ENCODE data around the gene PADI1.

Gene PADI1

GRCh38 chr1:17273096-17273495 lies 68.2 kb downstream of the PADI1 start:
- DNase-seq (ENCODE audit: low read depth in 2 of 2): no peak

- DNase-seq (ENCODE audit: low read depth in 2 of 2): no peak
Observed at GRCh38 chr1:17274186-17275170, 69.5 kb downstream of the PADI1 start.

- DNase-seq (ENCODE audit: low read depth in 2 of 2): no peak
Observed at GRCh38 chr1:17276568-17276967, 71.6 kb downstream of the PADI1 start.

GRCh38 chr1:17277511-17278159 lies 72.7 kb downstream of the PADI1 start:
- no peak for DNase-seq (ENCODE audit: low read depth in 2 of 2)

GRCh38 chr1:17278996-17279830 lies 74.3 kb downstream of the PADI1 start:
- DNase-seq (ENCODE audit: low read depth in 2 of 2): no peak

GRCh38 chr1:17280436-17280835 lies 75.5 kb downstream of the PADI1 start:
- DNase-seq (ENCODE audit: low read depth in 2 of 2): no peak

- DNase-seq (ENCODE audit: low read depth in 2 of 2): no peak
Observed at GRCh38 chr1:17280894-17281293, 76.0 kb downstream of the PADI1 start.

- DNase-seq (ENCODE audit: low read depth in 2 of 2): no peak
Observed at GRCh38 chr1:17281775-17282181, 76.8 kb downstream of the PADI1 start.

- no peak for DNase-seq (ENCODE audit: low read depth in 2 of 2)
Observed at GRCh38 chr1:17282836-17283235, 77.9 kb downstream of the PADI1 start.

GRCh38 chr1:17286646-17287045 lies 81.7 kb downstream of the PADI1 start:
- DNase-seq (ENCODE audit: low read depth in 2 of 2): no peak

- DNase-seq (ENCODE audit: low read depth in 2 of 2): no peak
Observed at GRCh38 chr1:17287130-17287776, 82.3 kb downstream of the PADI1 start.

- DNase-seq (ENCODE audit: low read depth in 2 of 2): no peak
Observed at GRCh38 chr1:17289721-17290120, 84.8 kb downstream of the PADI1 start.

- DNase-seq (ENCODE audit: low read depth in 2 of 2): no peak
Observed at GRCh38 chr1:17290553-17290952, 85.6 kb downstream of the PADI1 start.

GRCh38 chr1:17292299-17293160 lies 87.6 kb downstream of the PADI1 start:
- no peak for DNase-seq (ENCODE audit: low read depth in 2 of 2)

GRCh38 chr1:17293681-17294425 lies 88.9 kb downstream of the PADI1 start:
- DNase-seq (ENCODE audit: low read depth in 2 of 2): no peak

- no peak for DNase-seq (ENCODE audit: low read depth in 2 of 2)
Observed at GRCh38 chr1:17295292-17295691, 90.4 kb downstream of the PADI1 start.

All from stimulated activated CD4-positive, alpha-beta T cell treated with anti-CD3 and anti-CD28 coated beads, Interleukin-1b, Interleukin-23, amount 100 ng/mL, for 1 hour (primary cell).